ENCODE results near the gene CHI3L1. TPM values are rescaled to one million over a fixed set of nuclear protein-coding genes. Genes with fewer than 3 reads are reported as not detected.

CHI3L1 gene
- total RNA-seq, 1 experiment from 2014 or later: not detected

DNA sequence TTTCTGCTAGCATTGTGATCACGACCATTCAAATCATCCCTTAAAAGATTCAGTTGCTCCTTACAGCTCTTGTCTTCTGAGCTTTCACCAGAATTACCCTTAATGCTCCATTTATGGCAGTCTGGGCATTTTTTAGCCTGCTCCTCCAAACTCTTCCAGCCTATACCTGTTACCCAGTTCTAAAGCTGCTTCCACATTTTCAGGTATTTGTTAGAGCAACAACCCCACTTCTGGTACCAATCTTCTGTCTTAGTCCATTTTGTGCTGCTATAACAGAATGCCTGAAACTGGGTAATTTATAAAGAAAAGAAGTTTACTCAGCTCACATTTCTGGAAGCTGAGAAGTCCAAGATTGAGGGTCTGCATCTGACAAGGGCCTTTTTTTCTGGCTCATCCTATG, 28.1 kb downstream of the CHI3L1 start:
- no peak overlapping the region for H3K27ac Mint-ChIP-seq
- no peak overlapping the region for H2BK20ac ChIP-seq (ENCODE audit: low read depth, low read length, poor library complexity, severe bottlenecking)
- TF ChIP-seq, protein P1, sequence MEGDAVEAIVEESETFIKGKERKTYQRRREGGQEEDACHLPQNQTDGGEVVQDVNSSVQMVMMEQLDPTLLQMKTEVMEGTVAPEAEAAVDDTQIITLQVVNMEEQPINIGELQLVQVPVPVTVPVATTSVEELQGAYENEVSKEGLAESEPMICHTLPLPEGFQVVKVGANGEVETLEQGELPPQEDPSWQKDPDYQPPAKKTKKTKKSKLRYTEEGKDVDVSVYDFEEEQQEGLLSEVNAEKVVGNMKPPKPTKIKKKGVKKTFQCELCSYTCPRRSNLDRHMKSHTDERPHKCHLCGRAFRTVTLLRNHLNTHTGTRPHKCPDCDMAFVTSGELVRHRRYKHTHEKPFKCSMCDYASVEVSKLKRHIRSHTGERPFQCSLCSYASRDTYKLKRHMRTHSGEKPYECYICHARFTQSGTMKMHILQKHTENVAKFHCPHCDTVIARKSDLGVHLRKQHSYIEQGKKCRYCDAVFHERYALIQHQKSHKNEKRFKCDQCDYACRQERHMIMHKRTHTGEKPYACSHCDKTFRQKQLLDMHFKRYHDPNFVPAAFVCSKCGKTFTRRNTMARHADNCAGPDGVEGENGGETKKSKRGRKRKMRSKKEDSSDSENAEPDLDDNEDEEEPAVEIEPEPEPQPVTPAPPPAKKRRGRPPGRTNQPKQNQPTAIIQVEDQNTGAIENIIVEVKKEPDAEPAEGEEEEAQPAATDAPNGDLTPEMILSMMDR (conservative IDR thresholded peaks at IDR 0.05): no peak
- no peaks in the 10 kb centered on the region for H3K79me1 ChIP-seq (ENCODE audit: insufficient read depth, low read depth, low read length, poor library complexity, severe bottlenecking)
- H4K20me1 ChIP-seq (ENCODE audit: control insufficient read depth, insufficient read depth, insufficient read length): no peaks in the 10 kb centered on the region
- H3K18ac ChIP-seq (ENCODE audit: insufficient read length, low read depth, low read length): no peak overlapping the region
- H3K4me2 ChIP-seq (ENCODE audit: insufficient read depth, insufficient read length, low read length): no peak overlapping the region
- WGBS (ENCODE audit: extremely low coverage, insufficient read length, low lambda C conversion rate): no CpG with 5 or more reads among the region's 1 CpG
- peaks cover 11% of the 10 kb centered on the region for H3K27me3 Mint-ChIP-seq (ENCODE audit: low read depth)
- peaks cover 0 to 9% of the 10 kb centered on the region in 2 experiments; a peak in 3 of 5 replicates for H3K9me3 Mint-ChIP-seq
- no peak overlapping the region for H3K9ac ChIP-seq (ENCODE audit: extremely low read depth, insufficient read length, low read length)
- no peak overlapping the region for H2BK5ac ChIP-seq (ENCODE audit: insufficient read length, low read length)
- H3K9me3 ChIP-seq (ENCODE audit: control insufficient read depth, low read depth, low read length): no peaks in the 10 kb centered on the region
- peaks cover 22 to 35% of the 10 kb centered on the region in 2 experiments for H3K4me1 Mint-ChIP-seq
- peaks cover 9% of the 10 kb centered on the region for H3K4me1 ChIP-seq (ENCODE audit: insufficient read depth, low read length)
- H3K27me3 ChIP-seq (ENCODE audit: insufficient read depth, low read length): no peaks in the 10 kb centered on the region
- no peak overlapping the region for H2AK5ac ChIP-seq (ENCODE audit: insufficient read length, low read length)
- no peak overlapping the region for H4K5ac ChIP-seq (ENCODE audit: insufficient read length, low read depth, low read length)
- no peak overlapping the region for H2AFZ ChIP-seq (ENCODE audit: low read length)
- no peaks in the 10 kb centered on the region for H3K79me2 ChIP-seq (ENCODE audit: insufficient read depth, low read length)
- no peak overlapping the region for H2BK15ac ChIP-seq (ENCODE audit: low read depth, low read length)
- no peak overlapping the region for H3K14ac ChIP-seq (ENCODE audit: insufficient read depth, low read length)
- H2BK12ac ChIP-seq (ENCODE audit: insufficient read length, low read depth, low read length): no peak overlapping the region
- no peak for DNase-seq
- H3K4ac ChIP-seq (ENCODE audit: low read depth, low read length): no peak overlapping the region
- H3T11ph ChIP-seq (ENCODE audit: low read length): no peak overlapping the region
- no peaks in the 10 kb centered on the region for H3K23me2 ChIP-seq (ENCODE audit: insufficient read length, low read depth, low read length, poor library complexity, severe bottlenecking)
- no peak overlapping the region for H3K27ac ChIP-seq (ENCODE audit: insufficient read length, low read depth, low read length)
- H4K8ac ChIP-seq (replicated peaks; ENCODE audit: insufficient read length, low read depth, low read length): no peak overlapping the region
- H3K23ac ChIP-seq (ENCODE audit: insufficient read length, low read depth, low read length): no peak overlapping the region
- no peak overlapping the region for H3K56ac ChIP-seq (ENCODE audit: insufficient read length, low read depth, low read length)
- no peak overlapping the region for H3K4me3 Mint-ChIP-seq
- peaks cover 0 to 6% (median 3%) of the 10 kb centered on the region in 3 experiments; a peak in 3 of 7 replicates for H3K36me3 Mint-ChIP-seq (ENCODE audit: insufficient read depth in 1 of 3, low read depth in 3 of 3)
- no peak overlapping the region for H2BK120ac ChIP-seq (ENCODE audit: low read depth, low read length, poor library complexity, severe bottlenecking)
- no peak overlapping the region for H4K91ac ChIP-seq (ENCODE audit: insufficient read length, low read depth, low read length)
